T47D (cell line): ENCODE data around the gene MACF1.

Experiments
- DNase-seq, 2 experiments: peaks; one replicate each; pipeline versions ENCODE4 v3.0.0 to v3.0.0-alpha.2; 2011 to 2012; ENCODE audit warnings: low read depth in 1 of 2, low spot score in 1 of 2
- JUND ChIP-seq: IDR thresholded peaks from 2 replicates; pipeline ENCODE4 v1.6.1; 2012; ENCODE audit warnings: low read depth
- in situ Hi-C: cut with HindIII; loops from 2 replicates; pipeline ENCODE4 v1.10.0; 2016; ENCODE audit warnings: low sequenced_read_pairs, low pct_unique_long_range_greater_than_20kb

The MACF1 gene

GRCh38 chr1:39170731-39171667, 33.5 kb upstream of the MACF1 start:
- no peak for TF ChIP-seq JUND
- DNase-seq: peak in 1 of 2 experiments; percentile 52
- in situ Hi-C loops: no loop called here

GRCh38 chr1:39173119-39173994, 31.1 kb upstream of the MACF1 start:
- no peak for TF ChIP-seq JUND
- in situ Hi-C loops: no loop called here
- DNase-seq: no peak

- TF ChIP-seq JUND: no peak
- in situ Hi-C loops: no loop called here
- DNase-seq: no peak
Measured at GRCh38 chr1:39173995-39174380, 30.5 kb upstream of the MACF1 start.

- no peak for DNase-seq
- no peak for TF ChIP-seq JUND
- in situ Hi-C loops: no loop called here
Measured at GRCh38 chr1:39174390-39175081, 30.0 kb upstream of the MACF1 start.

GRCh38 chr1:39177706-39178105, 26.8 kb upstream of the MACF1 start:
- in situ Hi-C loops: no loop called here
- DNase-seq: no peak
- TF ChIP-seq JUND: no peak

- peak in 1 of 2 experiments; percentile 25 for DNase-seq
- TF ChIP-seq JUND: no peak
- in situ Hi-C loops: no loop called here
Measured at GRCh38 chr1:39178541-39179431, 25.7 kb upstream of the MACF1 start.

- in situ Hi-C loops: no loop called here
- no peak for DNase-seq
- TF ChIP-seq JUND: no peak
Measured at GRCh38 chr1:39181311-39181710, 23.2 kb upstream of the MACF1 start.

- no peak for TF ChIP-seq JUND
- in situ Hi-C loops: no loop called here
- DNase-seq: no peak
Measured at GRCh38 chr1:39182804-39183203, 21.7 kb upstream of the MACF1 start.

- in situ Hi-C loops: no loop called here
- DNase-seq: peak in 1 of 2 experiments; percentile 74
- no peak for TF ChIP-seq JUND
Measured at GRCh38 chr1:39183503-39184353, 20.8 kb upstream of the MACF1 start.

- no peak for DNase-seq
- in situ Hi-C loops: no loop called here
- TF ChIP-seq JUND: no peak
Measured at GRCh38 chr1:39184354-39184818, 20.1 kb upstream of the MACF1 start.
